CD14-positive monocyte (primary cell): ENCODE data around the gene TRAPPC10. TPM values are rescaled to one million over a fixed set of nuclear protein-coding genes. Genes with fewer than 3 reads are reported as not detected.
A peak's percentile ranks its signal among the peaks of the same experiment; 100 is the strongest.

Source experiments
- DNase-seq, 3 donors: peaks; one replicate each; pipeline ENCODE4 v3.0.0-alpha.2; 2011 to 2022
- H2AFZ ChIP-seq: 2 replicates; pipeline ENCODE4 v1.6.0; 2012; ENCODE audit warnings: mild to moderate bottlenecking, low read depth, low read length, inconsistent platforms; ENCODE audit not compliant: insufficient read depth, poor library complexity, severe bottlenecking
- H3K27ac ChIP-seq, 2 donors: 1 replicate in 1 of 2; 2 replicates in 1 of 2; pipeline ENCODE4 v1.5.1; 2012 to 2013; ENCODE audit warnings: low read length in 2 of 2, control low read depth in 1 of 2, inconsistent platforms in 1 of 2, low read depth in 1 of 2, mild to moderate bottlenecking in 1 of 2
- H3K27me3 ChIP-seq, 2 donors: one replicate each; pipeline versions ENCODE4 v1.6.0 to v1.6.1; 2011 to 2013; ENCODE audit warnings: low read length in 2 of 2; ENCODE audit not compliant: control insufficient read depth in 2 of 2, insufficient read depth in 2 of 2
- H3K36me3 ChIP-seq, 2 donors: replicated peaks in 1 of 2; 1 replicate in 1 of 2; 2 replicates in 1 of 2; pipeline versions ENCODE4 v1.5.1 to v1.6.1; 2012 to 2013; ENCODE audit warnings: low read length in 2 of 2, control low read depth in 1 of 2, inconsistent platforms in 1 of 2, mild to moderate bottlenecking in 1 of 2; ENCODE audit not compliant: insufficient read depth in 2 of 2, control insufficient read depth in 1 of 2
- H3K4me1 ChIP-seq, 2 donors: 1 replicate in 1 of 2; 2 replicates in 1 of 2; pipeline versions ENCODE4 v1.5.1 to v1.6.1; 2012 to 2013; ENCODE audit warnings: low read length in 2 of 2, control low read depth in 1 of 2, inconsistent platforms in 1 of 2, mild to moderate bottlenecking in 1 of 2, moderate library complexity in 1 of 2; ENCODE audit not compliant: insufficient read depth in 2 of 2, control insufficient read depth in 1 of 2
- H3K4me2 ChIP-seq: replicated peaks from 2 replicates; pipeline ENCODE3; 2012; ENCODE audit warnings: low read length, moderate library complexity, mild to moderate bottlenecking; ENCODE audit not compliant: poor library complexity, severe bottlenecking; ENCODE audit errors: extremely low read depth
- H3K4me3 ChIP-seq, 3 experiments: fragments of 200-600 bp in 1 of 3; sonication (generic) in 1 of 3; replicated peaks in 1 of 3; 1 replicate in 2 of 3; 2 replicates in 1 of 3; pipeline ENCODE4 v1.5.1; 2011 to 2013; ENCODE audit warnings: low read length in 3 of 3, mild to moderate bottlenecking in 3 of 3, control low read depth in 2 of 3, low read depth in 2 of 3, inconsistent platforms in 1 of 3, moderate library complexity in 1 of 3
- H3K79me2 ChIP-seq: 2 replicates; pipeline ENCODE4 v1.6.0; 2012; ENCODE audit warnings: mild to moderate bottlenecking, control low read depth, inconsistent platforms, low read length, moderate library complexity; ENCODE audit not compliant: insufficient read depth
- H3K9ac ChIP-seq: 2 replicates; pipeline ENCODE4 v1.6.0; 2017; ENCODE audit warnings: low read length, mild to moderate bottlenecking; ENCODE audit not compliant: insufficient read depth, poor library complexity, severe bottlenecking
- H3K9me3 ChIP-seq, 2 donors: replicated peaks in 1 of 2; 1 replicate in 1 of 2; 2 replicates in 1 of 2; pipeline versions ENCODE4 v1.5.1 to v1.6.1; 2012 to 2013; ENCODE audit warnings: low read length in 2 of 2, control low read depth in 1 of 2; ENCODE audit not compliant: control insufficient read depth in 1 of 2, insufficient read depth in 1 of 2
- H4K20me1 ChIP-seq: 2 replicates; pipeline ENCODE4 v1.6.0; 2012; ENCODE audit warnings: mild to moderate bottlenecking, low read length, control low read depth, moderate library complexity; ENCODE audit not compliant: insufficient read depth
- H3K27ac Mint-ChIP-seq, 7 donors: one replicate each; pipeline ENCODE4 v1.8.0; 2020; ENCODE audit warnings: mild to moderate bottlenecking in 7 of 7, mixed read lengths in 7 of 7, moderate library complexity in 6 of 7, inconsistent platforms in 2 of 7
- H3K27me3 Mint-ChIP-seq, 3 donors: one replicate each; pipeline ENCODE4 v1.8.0; 2021 to 2022; ENCODE audit warnings: low read depth in 3 of 3, mild to moderate bottlenecking in 3 of 3, mixed read lengths in 3 of 3, moderate library complexity in 3 of 3, inconsistent platforms in 1 of 3
- H3K36me3 Mint-ChIP-seq, 2 donors: one replicate each; pipeline ENCODE4 v1.8.0; 2020; ENCODE audit warnings: mixed read lengths in 2 of 2, inconsistent platforms in 1 of 2, mild to moderate bottlenecking in 1 of 2
- H3K4me1 Mint-ChIP-seq: one replicate; pipeline ENCODE4 v1.8.0; 2020; ENCODE audit warnings: mild to moderate bottlenecking, mixed read lengths
- H3K4me3 Mint-ChIP-seq, 2 donors: one replicate each; pipeline ENCODE4 v1.8.0; 2020; ENCODE audit warnings: mild to moderate bottlenecking in 2 of 2, mixed read lengths in 2 of 2, moderate library complexity in 1 of 2
- H3K9me3 Mint-ChIP-seq, 7 donors: one replicate each; pipeline ENCODE4 v1.8.0; 2020 to 2022; ENCODE audit warnings: mixed read lengths in 7 of 7, mild to moderate bottlenecking in 6 of 7, moderate library complexity in 6 of 7, inconsistent platforms in 2 of 7
- WGBS: methylation state at CpG from one replicate; pipeline ENCODE4 v1.1.5; 2013; ENCODE audit warnings: missing lambda C conversion rate; ENCODE audit not compliant: insufficient coverage; 5-methylcytosine and 5-hydroxymethylcytosine counted together
- intact Hi-C, 2 donors: fragments of 100-400 bp; cut with micrococcal nuclease; formaldehyde crosslinking; loops; one replicate each; pipeline versions ENCODE4 v1.15.0 to v1.15.1; 2023
- polyA plus RNA-seq, 3 donors: library from polyadenylated mRNA; depleted of rRNA in 1 of 3; unstranded in 2 of 3; stranded (reverse) in 1 of 3; fragments of 300-500 nt in 2 of 3; fragments of >200 nt in 1 of 3; fragmentation: Illumina TruSeq in 2 of 3; gene quantifications; 1 replicate in 2 of 3; 2 replicates in 1 of 3; pipeline ENCODE4 v1.2.3, GENCODE V29; 2012 to 2021
- TF ChIP-seq, protein P1 (sequence below): fragments of 200-600 bp; IDR thresholded peaks from one replicate; pipeline ENCODE4 v1.8.0; 2022; ENCODE audit warnings: antibody characterized with exemption, mild to moderate bottlenecking

Gene TRAPPC10
- polyA plus RNA-seq, 3 donors: 5.9 to 40.6 (median 8.6) TPM

- Histone ChIP-seq H3K9me3 (no peaks in the 10 kb centered on the region), H3K4me3 (no peak overlapping the region), H3K27ac (no peak overlapping the region), H3K9ac (no peak overlapping the region), H3K4me2 (no peak overlapping the region), H2AFZ (no peak overlapping the region), H3K36me3 (peaks cover 23 to 36% of the 10 kb centered on the region in 2 donors), H4K20me1 (peaks cover 53% of the 10 kb centered on the region), H3K79me2 (no peaks in the 10 kb centered on the region), H3K27me3 (peaks cover 0 to 18% of the 10 kb centered on the region in 2 donors), H3K4me1 (no peaks in the 10 kb centered on the region)
- peaks cover 26 to 33% of the 10 kb centered on the region in 2 donors for H3K36me3 Mint-ChIP-seq
- peaks cover 0 to 2% (median 0%) of the 10 kb centered on the region in 7 donors for H3K9me3 Mint-ChIP-seq
- no peak for DNase-seq
- WGBS: 32% methylated on average over 16 of the region's 22 CpGs
- H3K27ac Mint-ChIP-seq: no peak overlapping the region
- H3K27me3 Mint-ChIP-seq: peaks cover 14 to 33% (median 21%) of the 10 kb centered on the region in 3 donors
- TF ChIP-seq, protein P1, sequence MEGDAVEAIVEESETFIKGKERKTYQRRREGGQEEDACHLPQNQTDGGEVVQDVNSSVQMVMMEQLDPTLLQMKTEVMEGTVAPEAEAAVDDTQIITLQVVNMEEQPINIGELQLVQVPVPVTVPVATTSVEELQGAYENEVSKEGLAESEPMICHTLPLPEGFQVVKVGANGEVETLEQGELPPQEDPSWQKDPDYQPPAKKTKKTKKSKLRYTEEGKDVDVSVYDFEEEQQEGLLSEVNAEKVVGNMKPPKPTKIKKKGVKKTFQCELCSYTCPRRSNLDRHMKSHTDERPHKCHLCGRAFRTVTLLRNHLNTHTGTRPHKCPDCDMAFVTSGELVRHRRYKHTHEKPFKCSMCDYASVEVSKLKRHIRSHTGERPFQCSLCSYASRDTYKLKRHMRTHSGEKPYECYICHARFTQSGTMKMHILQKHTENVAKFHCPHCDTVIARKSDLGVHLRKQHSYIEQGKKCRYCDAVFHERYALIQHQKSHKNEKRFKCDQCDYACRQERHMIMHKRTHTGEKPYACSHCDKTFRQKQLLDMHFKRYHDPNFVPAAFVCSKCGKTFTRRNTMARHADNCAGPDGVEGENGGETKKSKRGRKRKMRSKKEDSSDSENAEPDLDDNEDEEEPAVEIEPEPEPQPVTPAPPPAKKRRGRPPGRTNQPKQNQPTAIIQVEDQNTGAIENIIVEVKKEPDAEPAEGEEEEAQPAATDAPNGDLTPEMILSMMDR: no peak
- H3K4me1 Mint-ChIP-seq: peaks cover 5% of the 10 kb centered on the region
- intact Hi-C loops: no loop called here
- peak overlapping the region in 1 of 2 donors; percentile 36 for H3K4me3 Mint-ChIP-seq
Measured at GRCh38 chr21:43985690-43986251, 26.3 kb upstream of the TRAPPC10 start.

GRCh38 chr21:43986544-43987451 lies 25.3 kb upstream of the TRAPPC10 start:
- Histone ChIP-seq H3K4me1 (no peaks in the 10 kb centered on the region), H3K4me2 (no peak overlapping the region), H3K9me3 (no peaks in the 10 kb centered on the region), H3K36me3 (peaks cover 12 to 25% of the 10 kb centered on the region in 2 donors), H3K79me2 (no peaks in the 10 kb centered on the region), H3K27ac (no peak overlapping the region), H3K9ac (no peak overlapping the region), H3K4me3 (no peak overlapping the region), H3K27me3 (peaks cover 0 to 18% of the 10 kb centered on the region in 2 donors), H4K20me1 (peaks cover 53% of the 10 kb centered on the region), H2AFZ (no peak overlapping the region)
- DNase-seq: no peak
- TF ChIP-seq, protein P1: no peak
- 98% methylated on average over 5 of the region's 22 CpGs for WGBS
- H3K9me3 Mint-ChIP-seq: peaks cover 0 to 2% (median 0%) of the 10 kb centered on the region in 7 donors
- intact Hi-C loops: no loop called here
- peaks cover 19 to 23% of the 10 kb centered on the region in 2 donors for H3K36me3 Mint-ChIP-seq
- H3K27me3 Mint-ChIP-seq: peaks cover 15 to 30% (median 22%) of the 10 kb centered on the region in 3 donors
- H3K4me1 Mint-ChIP-seq: peaks cover 5% of the 10 kb centered on the region
- no peak overlapping the region for H3K27ac Mint-ChIP-seq
- H3K4me3 Mint-ChIP-seq: peak overlapping the region in 1 of 2 donors; percentile 30
